ENCODE measurements around the gene BAIAP2L1. TPM values are rescaled to one million over a fixed set of nuclear protein-coding genes. Genes with fewer than 3 reads are reported as not detected.
A peak's percentile ranks its signal among the peaks of the same experiment; 100 is the strongest.

BAIAP2L1 gene
- total and polyA plus RNA-seq, 9 of the 15 experiments (the other 6 are each of a cell fraction or from before 2014, with no cell fraction given), result 4.2 to 29.8 (median 15.5) TPM

DNA sequence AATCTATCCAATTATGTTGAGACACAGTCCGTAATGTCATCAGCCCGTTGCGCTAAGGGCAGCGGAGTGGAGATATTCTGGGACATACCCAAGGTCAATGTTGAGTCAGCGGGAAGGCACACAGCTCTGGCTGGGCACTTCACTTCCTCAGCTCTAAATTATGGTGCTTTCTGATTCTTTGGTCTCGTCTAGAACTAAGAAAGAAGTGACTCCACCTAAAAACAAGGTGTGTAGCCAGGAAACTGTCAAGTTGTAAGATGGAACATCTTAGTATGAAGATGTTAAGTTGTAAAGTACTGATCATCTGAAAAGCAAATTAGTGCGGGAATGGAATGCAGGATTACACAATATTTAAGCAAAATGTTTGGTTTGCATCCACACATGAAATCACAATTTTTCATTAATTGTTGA lies 43.1 kb downstream of the BAIAP2L1 start (continued):
- peak; percentile 56; the same call in 1 of the 2 replicates for TF ChIP-seq ESRRA (IDR thresholded peaks at IDR 0.05; ENCODE audit: borderline replicate concordance, low read depth)
- no peak for TF ChIP-seq ZFP1 (CRISPR knock-in tag; IDR thresholded peaks at IDR 0.05)
- no peak for TF ChIP-seq ERF (CRISPR knock-in tag; IDR thresholded peaks at IDR 0.05)
- no peak for TF ChIP-seq CEBPG (CRISPR knock-in tag; IDR thresholded peaks at IDR 0.05)
- TF ChIP-seq CEBPG (tag; conservative IDR thresholded peaks at IDR 0.05 in 1 of 2, IDR thresholded peaks at IDR 0.05 in 1 of 2), result peak in 1 of 2 experiments; percentile 39; a peak in 1 of 4 replicates

DNA sequence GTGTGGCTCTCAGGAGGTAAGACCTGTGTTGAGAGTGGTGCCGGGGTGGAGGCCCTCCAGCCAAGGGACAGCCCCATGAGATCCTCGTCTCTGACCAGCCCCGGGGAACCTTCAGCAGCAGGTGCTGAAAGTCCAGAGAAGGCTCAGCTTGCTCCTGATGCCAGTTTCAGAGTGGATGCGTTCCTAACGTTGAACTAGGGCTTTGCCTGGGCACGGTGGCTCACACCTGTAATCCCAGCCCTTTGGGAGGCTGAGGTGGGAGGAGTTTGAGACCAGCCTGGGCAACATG lies 45.7 kb downstream of the BAIAP2L1 start:
- Histone ChIP-seq H4K20me1 (replicated peaks; ENCODE audit: control insufficient read depth, insufficient read depth, low read length) (peaks cover 6% of the 10 kb centered on the region; the same call in 1 of the 2 replicates), H2AFZ (ENCODE audit: low read depth, low read length) (no peak overlapping the region), H3K4me2 (ENCODE audit: insufficient read depth, low read length) (no peak overlapping the region), H3K4me3 (no peak overlapping the region), H3K36me3 (ENCODE audit: control insufficient read depth, insufficient read depth, low read length) (peaks cover 5% of the 10 kb centered on the region; the same call in 1 of the 3 replicates), H3K79me2 (ENCODE audit: control insufficient read depth, insufficient read depth, low read length) (no peaks in the 10 kb centered on the region), H3K27ac (ENCODE audit: extremely low read depth, low read depth, low read length) (no peak overlapping the region), H3K4me1 (replicated peaks in 1 of 2; ENCODE audit: control insufficient read depth in 2 of 2, insufficient read depth in 2 of 2, low read length in 2 of 2) (peaks cover 2 to 8% of the 10 kb centered on the region in 2 experiments; a peak in 4 of 5 replicates), H3K9me1 (ENCODE audit: control insufficient read depth, insufficient read depth, low read length) (no peaks in the 10 kb centered on the region), H3K9me3 (replicated peaks; ENCODE audit: control insufficient read depth, insufficient read depth, low read depth, low read length) (no peaks in the 10 kb centered on the region), H3K9ac (ENCODE audit: insufficient read depth in 1 of 2, low read depth in 2 of 2, low read length in 2 of 2) (no peak overlapping the region), H3K27me3 (ENCODE audit: control insufficient read depth in 2 of 2, insufficient read depth in 2 of 2, low read length in 2 of 2) (peaks cover 0 to 6% of the 10 kb centered on the region in 2 experiments; a peak in 1 of 5 replicates)
- in situ Hi-C loops (cut with MboI) (no loop called here), intact Hi-C loops (cut with micrococcal nuclease) (no loop called here)
- no peak for ATAC-seq
- 35% methylated on average over 6 of the region's 6 CpGs for WGBS (ENCODE audit: insufficient coverage, low coverage, missing lambda C conversion rate)
- TF ChIP-seq ZNF212 (CRISPR knock-in tag; IDR thresholded peaks at IDR 0.05), result no peak
- TF ChIP-seq FOXJ3 (CRISPR knock-in tag; IDR thresholded peaks at IDR 0.05), result no peak
- TF ChIP-seq HDAC8 (tag; IDR thresholded peaks at IDR 0.05), result no peak
- no peak for TF ChIP-seq ZNF23 (CRISPR knock-in tag; IDR thresholded peaks at IDR 0.05)
- TF ChIP-seq, protein P1, sequence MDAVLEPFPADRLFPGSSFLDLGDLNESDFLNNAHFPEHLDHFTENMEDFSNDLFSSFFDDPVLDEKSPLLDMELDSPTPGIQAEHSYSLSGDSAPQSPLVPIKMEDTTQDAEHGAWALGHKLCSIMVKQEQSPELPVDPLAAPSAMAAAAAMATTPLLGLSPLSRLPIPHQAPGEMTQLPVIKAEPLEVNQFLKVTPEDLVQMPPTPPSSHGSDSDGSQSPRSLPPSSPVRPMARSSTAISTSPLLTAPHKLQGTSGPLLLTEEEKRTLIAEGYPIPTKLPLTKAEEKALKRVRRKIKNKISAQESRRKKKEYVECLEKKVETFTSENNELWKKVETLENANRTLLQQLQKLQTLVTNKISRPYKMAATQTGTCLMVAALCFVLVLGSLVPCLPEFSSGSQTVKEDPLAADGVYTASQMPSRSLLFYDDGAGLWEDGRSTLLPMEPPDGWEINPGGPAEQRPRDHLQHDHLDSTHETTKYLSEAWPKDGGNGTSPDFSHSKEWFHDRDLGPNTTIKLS (IDR thresholded peaks at IDR 0.05; ENCODE audit: borderline replicate concordance, low read depth), result no peak
- ChIA-PET POLR2A (interaction anchor here (1.2 kb wide), 1 partner anchor 12 kb away, joined by 5 read pairs; no protein-coding TSS in a partner anchor), CTCF (ENCODE audit: low intra/inter-chr PET ratio) (no interaction called here)
- DNase-seq (ENCODE audit: extremely low read depth in 1 of 4, low spot score in 3 of 4), result no peak
- FAIRE-seq, result no peak
- BruUV-seq (replicated peaks), result no TSS peak
